GM04504 (cell line): ENCODE measurements around the gene SOCS4.

Source experiments
- DNase-seq: peaks from one replicate; pipeline ENCODE4 v3.0.0-alpha.2; 2012; ENCODE audit warnings: low read depth

Gene SOCS4

GRCh38 chr14:55088356-55088755 is 61.3 kb downstream of the SOCS4 start:
- no peak for DNase-seq

GRCh38 chr14:55092341-55092740 is 65.3 kb downstream of the SOCS4 start:
- no peak for DNase-seq

- DNase-seq: no peak
Observed at GRCh38 chr14:55094292-55095157, 67.5 kb downstream of the SOCS4 start.

GRCh38 chr14:55097881-55098560 is 71.0 kb downstream of the SOCS4 start:
- DNase-seq: no peak

GRCh38 chr14:55098561-55098898 is 71.5 kb downstream of the SOCS4 start:
- no peak for DNase-seq
